ENCODE measurements around the gene NPIPA5. TPM values are rescaled to one million over a fixed set of nuclear protein-coding genes. Genes with fewer than 3 reads are reported as not detected.

NPIPA5 gene
- 1.3 TPM in 1 of 2 replicates, not detected in the other for total RNA-seq

GRCh38 chr16:15378194-15378593 is at the start of gene NPIPA5:
NPIPA5 (minus strand) TSS chr16:15378294; CDS start chr16:15378294, 0 bp downstream.

GRCh38 chr16:15395631-15396508 is 17.8 kb upstream of the NPIPA5 start, which contains the start of gene MPV17L:
MPV17L (plus strand) TSS chr16:15395754; CDS start chr16:15395898, 144 bp downstream.

Other genes with a start within 250 kb of the NPIPA5 start
- gene MPV17L, start 17.5 kb upstream of the NPIPA5 start, total RNA-seq, result 0.32 and 2.6 TPM in 2 replicates
- gene BMERB1, start 56.3 kb upstream of the NPIPA5 start, total RNA-seq, result 28.0 and 29.6 TPM in 2 replicates

Data from epithelial cell of umbilical artery (primary cell).